ENCODE measurements around the gene VARS1.
A peak's percentile ranks its signal among the peaks of the same experiment; 100 is the strongest.
"Not testable (repeated sequence)": the region's sequence is repeated elsewhere in the genome, so short reads cannot be mapped to it uniquely, and the experiment has no call there.

Gene VARS1

GRCh38 chr6:31795616-31796298, at the start of gene VARS1:
VARS1 (minus strand) TSS chr6:31795752; CDS start chr6:31795217, 535 bp downstream.
- peak; percentile 98 for DNase-seq (ENCODE audit: low spot score)

GRCh38 chr6:31844507-31844906, 49.0 kb upstream of the VARS1 start:
- DNase-seq (ENCODE audit: low spot score), result no peak

GRCh38 chr6:31842053-31842452, 46.5 kb upstream of the VARS1 start:
- DNase-seq (ENCODE audit: low spot score), result no peak

GRCh38 chr6:31839779-31840126, 44.2 kb upstream of the VARS1 start:
- not testable (repeated sequence) for DNase-seq (ENCODE audit: low spot score)

GRCh38 chr6:31838968-31839367, 43.4 kb upstream of the VARS1 start:
- no peak for DNase-seq (ENCODE audit: low spot score)

GRCh38 chr6:31838114-31838553, 42.6 kb upstream of the VARS1 start:
- DNase-seq (ENCODE audit: low spot score), result not testable (repeated sequence)

- no peak for DNase-seq (ENCODE audit: low spot score)
Observed at GRCh38 chr6:31837369-31838113, 42.0 kb upstream of the VARS1 start.

GRCh38 chr6:31836474-31837368, 41.2 kb upstream of the VARS1 start:
- DNase-seq (ENCODE audit: low spot score), result peak; percentile 47

GRCh38 chr6:31836047-31836473, 40.5 kb upstream of the VARS1 start:
- no peak for DNase-seq (ENCODE audit: low spot score)

GRCh38 chr6:31834367-31835250, 39.1 kb upstream of the VARS1 start:
- peak; percentile 94 for DNase-seq (ENCODE audit: low spot score)

- DNase-seq (ENCODE audit: low spot score), result no peak
Observed at GRCh38 chr6:31831350-31832215, 36.0 kb upstream of the VARS1 start.

- DNase-seq (ENCODE audit: low spot score), result no peak
Observed at GRCh38 chr6:31830886-31831335, 35.4 kb upstream of the VARS1 start.

- peak; percentile 35 for DNase-seq (ENCODE audit: low spot score)
Observed at GRCh38 chr6:31829633-31830283, 34.2 kb upstream of the VARS1 start.

GRCh38 chr6:31827286-31828079, 31.9 kb upstream of the VARS1 start, which contains the start of gene HSPA1B:
HSPA1B (plus strand) TSS chr6:31827738; CDS start chr6:31827951, 213 bp downstream.
- DNase-seq (ENCODE audit: low spot score), result peak; percentile 96

- peak; percentile 89 for DNase-seq (ENCODE audit: low spot score)
Observed at GRCh38 chr6:31826793-31827285, 31.3 kb upstream of the VARS1 start.

- DNase-seq (ENCODE audit: low spot score), result no peak
Observed at GRCh38 chr6:31825553-31825952, 30.0 kb upstream of the VARS1 start.

GRCh38 chr6:31823592-31824196, 28.1 kb upstream of the VARS1 start:
- DNase-seq (ENCODE audit: low spot score), result not testable (repeated sequence)
